ENCODE data around the gene SFXN3. TPM values are rescaled to one million over a fixed set of nuclear protein-coding genes. Genes with fewer than 3 reads are reported as not detected.
"Not testable (repeated sequence)": the region's sequence is repeated elsewhere in the genome, so short reads cannot be mapped to it uniquely, and the experiment has no call there.

Gene SFXN3
- total RNA-seq, 2 experiments from 2014 or later: 21.2 to 23.0 TPM

- CTCF ChIA-PET: interaction anchor here (0.6 to 7.5 kb wide), 8 partner anchors 8 to 115 kb away, joined by 3 to 46 read pairs (median 4); partner anchors contain the start of gene LZTS2
- POLR2A ChIA-PET: no interaction called here
These were observed 3.8 kb upstream of the SFXN3 start for GRCh38 chr10:101027106-101027720.

- POLR2A ChIA-PET: no interaction called here
- CTCF ChIA-PET: interaction anchor here (0.7 to 7.5 kb wide), 7 partner anchors 10 to 31 kb away, joined by 3 to 46 read pairs (median 7); partner anchors contain the start of gene LZTS2
These were observed 2.3 kb upstream of the SFXN3 start for GRCh38 chr10:101028446-101029337.

- CTCF ChIA-PET: interaction anchor here (0.7 to 7.5 kb wide), 7 partner anchors 10 to 32 kb away, joined by 4 to 46 read pairs (median 9); partner anchors contain the start of gene LZTS2
- POLR2A ChIA-PET: no interaction called here
These were observed 1.3 kb upstream of the SFXN3 start for GRCh38 chr10:101029520-101030295.

- ChIA-PET CTCF (interaction anchor here (1.0 to 7.5 kb wide), 9 partner anchors 9 to 33 kb away, joined by 4 to 46 read pairs (median 9); partner anchors contain the start of genes KAZALD1 and LZTS2), POLR2A (interaction anchor here (0.6 to 2.2 kb wide), 3 partner anchors 12 to 34 kb away, joined by 3 to 10 read pairs (median 5); no protein-coding TSS in a partner anchor)
These were observed 422 bp upstream of the SFXN3 start for GRCh38 chr10:101030496-101031127.

GRCh38 chr10:101031796-101032636 is 982 bp downstream of the SFXN3 start:
- POLR2A ChIA-PET: interaction anchor here (2.2 kb wide), 1 partner anchor 11 kb away, joined by 10 read pairs; no protein-coding TSS in a partner anchor
- CTCF ChIA-PET: interaction anchor here (0.9 to 7.5 kb wide), 11 partner anchors 10 to 44 kb away, joined by 3 to 46 read pairs (median 7); partner anchors contain the start of genes KAZALD1 and LZTS2

GRCh38 chr10:101032637-101033224 is 1.7 kb downstream of the SFXN3 start:
- ChIA-PET POLR2A (no interaction called here), CTCF (interaction anchor here (1.0 to 7.5 kb wide), 9 partner anchors 10 to 35 kb away, joined by 3 to 46 read pairs (median 8); partner anchors contain the start of genes KAZALD1 and LZTS2)

GRCh38 chr10:101033276-101033675 is 2.2 kb downstream of the SFXN3 start:
- ChIA-PET CTCF (interaction anchor here (0.6 to 7.5 kb wide), 5 partner anchors 14 to 35 kb away, joined by 3 to 46 read pairs (median 8); partner anchors contain the start of genes KAZALD1 and LZTS2), POLR2A (no interaction called here)

GRCh38 chr10:101034404-101034803 is 3.4 kb downstream of the SFXN3 start:
- POLR2A ChIA-PET: not testable (repeated sequence)
- CTCF ChIA-PET: interaction anchor here (0.8 to 1.4 kb wide), 4 partner anchors 15 to 127 kb away, joined by 3 to 6 read pairs (median 4); partner anchors contain the start of gene KAZALD1

GRCh38 chr10:101035314-101035713 is 4.3 kb downstream of the SFXN3 start:
- ChIA-PET POLR2A (no interaction called here), CTCF (interaction anchor here (1.0 to 1.7 kb wide), 4 partner anchors 16 to 32 kb away, joined by 3 to 6 read pairs (median 4); partner anchors contain the start of gene KAZALD1)

- CTCF ChIA-PET: interaction anchor here (1.7 kb wide), 1 partner anchor 31 kb away, joined by 4 read pairs; no protein-coding TSS in a partner anchor
- POLR2A ChIA-PET: no interaction called here
These were observed 5.1 kb downstream of the SFXN3 start for GRCh38 chr10:101035916-101036702.

GRCh38 chr10:101036726-101037125 is 5.7 kb downstream of the SFXN3 start:
- CTCF ChIA-PET: interaction anchor here (1.7 kb wide), 1 partner anchor 31 kb away, joined by 4 read pairs; no protein-coding TSS in a partner anchor
- POLR2A ChIA-PET: no interaction called here

- CTCF ChIA-PET: interaction anchor here (0.6 to 2.2 kb wide), 4 partner anchors 8 to 25 kb away, joined by 3 to 7 read pairs (median 4); partner anchors contain the start of genes PDZD7 and SFXN3
- POLR2A ChIA-PET: no interaction called here
These were observed 7.5 kb downstream of the SFXN3 start for GRCh38 chr10:101038484-101038883.

GRCh38 chr10:101040061-101040460 is 9.0 kb downstream of the SFXN3 start:
- CTCF ChIA-PET: interaction anchor here (0.8 to 9.5 kb wide), 9 partner anchors 10 to 67 kb away, joined by 3 to 107 read pairs (median 5); partner anchors contain the start of genes KAZALD1, PDZD7 and SFXN3

GRCh38 chr10:101040851-101041250 is 9.8 kb downstream of the SFXN3 start:
- POLR2A ChIA-PET: interaction anchor here (0.6 kb wide), 1 partner anchor 49 kb away, joined by 4 read pairs; no protein-coding TSS in a partner anchor
- CTCF ChIA-PET: interaction anchor here (0.6 to 9.5 kb wide), 21 partner anchors 10 to 1526 kb away, joined by 3 to 107 read pairs (median 5); partner anchors contain the start of genes KAZALD1, PDZD7 and SFXN3

More at GRCh38 chr10:101040061-101040460, 9.0 kb downstream of the SFXN3 start:
- POLR2A ChIA-PET: no interaction called here

- POLR2A ChIA-PET: interaction anchor here (0.6 kb wide), 2 partner anchors 15 to 49 kb away, joined by 4 to 6 read pairs; no protein-coding TSS in a partner anchor
- CTCF ChIA-PET: interaction anchor here (0.6 to 9.5 kb wide), 22 partner anchors 11 to 1525 kb away, joined by 3 to 107 read pairs (median 4); partner anchors contain the start of genes KAZALD1, PDZD7 and SFXN3
These were observed 10.3 kb downstream of the SFXN3 start for GRCh38 chr10:101041252-101041761.

All from activated CD8-positive, alpha-beta memory T cell treated with anti-CD3 and anti-CD28 coated beads for 36 hours (primary cell).